ENCODE data around the gene OPCML. TPM values are rescaled to one million over a fixed set of nuclear protein-coding genes. Genes with fewer than 3 reads are reported as not detected.

OPCML gene
- total RNA-seq, 1 experiment from 2014 or later: not detected

DNA sequence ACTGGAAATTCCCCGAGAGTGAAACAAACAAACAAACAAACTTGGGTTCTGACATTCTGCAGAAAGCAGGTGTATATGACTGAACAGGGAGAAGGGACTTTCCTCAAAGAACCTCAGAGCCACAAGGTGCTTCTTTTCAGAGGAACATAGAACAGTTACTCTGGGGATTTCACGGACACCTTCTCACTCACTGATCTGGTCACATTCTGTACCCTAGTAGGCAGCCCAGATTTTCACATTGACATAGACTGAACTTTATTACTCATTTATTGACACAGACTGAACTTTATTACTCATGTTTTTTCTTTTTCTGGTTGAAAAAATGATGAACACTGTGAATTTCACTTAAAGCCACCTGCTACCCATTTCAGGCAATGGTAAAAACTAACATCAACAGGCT, 263.0 kb downstream of the OPCML start:
- Histone ChIP-seq H3K9me3 (ENCODE audit: insufficient read depth, low read depth) (no peaks in the 10 kb centered on the region), H2AFZ (no peak overlapping the region), H3K4me1 (replicated peaks; ENCODE audit: insufficient read depth) (no peaks in the 10 kb centered on the region), H3K4me2 (no peak overlapping the region), H3K9me2 (ENCODE audit: insufficient read depth) (no peaks in the 10 kb centered on the region), H3K79me2 (ENCODE audit: low read depth) (no peaks in the 10 kb centered on the region), H3F3A (ENCODE audit: insufficient read depth, low read depth) (no peaks in the 10 kb centered on the region), H3K4me3 (no peak overlapping the region), H3K36me3 (ENCODE audit: low read depth) (no peaks in the 10 kb centered on the region), H3K27ac (no peak overlapping the region), H4K20me1 (ENCODE audit: insufficient read depth) (no peaks in the 10 kb centered on the region), H3K27me3 (ENCODE audit: insufficient read depth, low read depth) (peaks cover 9% of the 10 kb centered on the region; the same call in 1 of the 2 replicates)
- BruUV-seq (replicated peaks): no TSS peak
- TF ChIP-seq, protein P1, sequence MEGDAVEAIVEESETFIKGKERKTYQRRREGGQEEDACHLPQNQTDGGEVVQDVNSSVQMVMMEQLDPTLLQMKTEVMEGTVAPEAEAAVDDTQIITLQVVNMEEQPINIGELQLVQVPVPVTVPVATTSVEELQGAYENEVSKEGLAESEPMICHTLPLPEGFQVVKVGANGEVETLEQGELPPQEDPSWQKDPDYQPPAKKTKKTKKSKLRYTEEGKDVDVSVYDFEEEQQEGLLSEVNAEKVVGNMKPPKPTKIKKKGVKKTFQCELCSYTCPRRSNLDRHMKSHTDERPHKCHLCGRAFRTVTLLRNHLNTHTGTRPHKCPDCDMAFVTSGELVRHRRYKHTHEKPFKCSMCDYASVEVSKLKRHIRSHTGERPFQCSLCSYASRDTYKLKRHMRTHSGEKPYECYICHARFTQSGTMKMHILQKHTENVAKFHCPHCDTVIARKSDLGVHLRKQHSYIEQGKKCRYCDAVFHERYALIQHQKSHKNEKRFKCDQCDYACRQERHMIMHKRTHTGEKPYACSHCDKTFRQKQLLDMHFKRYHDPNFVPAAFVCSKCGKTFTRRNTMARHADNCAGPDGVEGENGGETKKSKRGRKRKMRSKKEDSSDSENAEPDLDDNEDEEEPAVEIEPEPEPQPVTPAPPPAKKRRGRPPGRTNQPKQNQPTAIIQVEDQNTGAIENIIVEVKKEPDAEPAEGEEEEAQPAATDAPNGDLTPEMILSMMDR (conservative IDR thresholded peaks at IDR 0.05): no peak
- TF ChIP-seq EZH2 (IDR thresholded peaks at IDR 0.05; ENCODE audit: low read depth): no peak
- CTCF ChIA-PET: no interaction called here
- intact Hi-C loops (cut with micrococcal nuclease; ENCODE audit: unreplicated experiment): no loop called here
- POLR2A ChIA-PET (ENCODE audit: unreplicated experiment): no interaction called here
- no peak for DNase-seq

DNA sequence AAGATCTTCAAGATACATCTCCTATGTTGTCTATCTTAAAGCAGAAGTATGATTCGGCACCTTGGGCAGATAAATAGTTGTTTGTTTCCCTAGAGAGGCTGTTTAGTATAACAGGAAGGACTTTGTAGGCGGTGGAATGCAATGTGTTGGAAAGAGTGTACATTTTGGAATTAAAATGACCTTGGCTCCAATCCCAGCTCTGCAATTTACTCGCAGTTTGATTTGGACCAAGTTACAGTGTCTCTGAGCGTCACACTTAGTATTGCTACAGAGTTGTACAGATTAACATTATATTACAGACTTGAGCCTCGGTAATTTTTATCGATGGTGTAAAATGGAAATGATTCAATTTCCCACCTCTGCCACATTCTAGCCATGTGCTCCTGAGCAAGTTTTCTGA, 265.3 kb downstream of the OPCML start:
- Histone ChIP-seq H4K20me1 (ENCODE audit: insufficient read depth) (no peaks in the 10 kb centered on the region), H3K27me3 (ENCODE audit: insufficient read depth, low read depth) (peaks cover 15% of the 10 kb centered on the region), H3K9me3 (ENCODE audit: insufficient read depth, low read depth) (no peaks in the 10 kb centered on the region), H3K4me2 (no peak overlapping the region), H2AFZ (no peak overlapping the region), H3K27ac (no peak overlapping the region), H3K4me3 (no peak overlapping the region), H3K79me2 (ENCODE audit: low read depth) (no peaks in the 10 kb centered on the region), H3K4me1 (replicated peaks; ENCODE audit: insufficient read depth) (no peaks in the 10 kb centered on the region), H3K36me3 (ENCODE audit: low read depth) (no peaks in the 10 kb centered on the region), H3K9me2 (ENCODE audit: insufficient read depth) (no peaks in the 10 kb centered on the region), H3F3A (ENCODE audit: insufficient read depth, low read depth) (no peaks in the 10 kb centered on the region)
- TF ChIP-seq EZH2 (IDR thresholded peaks at IDR 0.05; ENCODE audit: low read depth): no peak
- TF ChIP-seq, protein P1 (conservative IDR thresholded peaks at IDR 0.05): no peak
- DNase-seq: no peak
- intact Hi-C loops (cut with micrococcal nuclease; ENCODE audit: unreplicated experiment): no loop called here
- CTCF ChIA-PET: no interaction called here
- no TSS peak for BruUV-seq (replicated peaks)
- POLR2A ChIA-PET (ENCODE audit: unreplicated experiment): no interaction called here

DNA sequence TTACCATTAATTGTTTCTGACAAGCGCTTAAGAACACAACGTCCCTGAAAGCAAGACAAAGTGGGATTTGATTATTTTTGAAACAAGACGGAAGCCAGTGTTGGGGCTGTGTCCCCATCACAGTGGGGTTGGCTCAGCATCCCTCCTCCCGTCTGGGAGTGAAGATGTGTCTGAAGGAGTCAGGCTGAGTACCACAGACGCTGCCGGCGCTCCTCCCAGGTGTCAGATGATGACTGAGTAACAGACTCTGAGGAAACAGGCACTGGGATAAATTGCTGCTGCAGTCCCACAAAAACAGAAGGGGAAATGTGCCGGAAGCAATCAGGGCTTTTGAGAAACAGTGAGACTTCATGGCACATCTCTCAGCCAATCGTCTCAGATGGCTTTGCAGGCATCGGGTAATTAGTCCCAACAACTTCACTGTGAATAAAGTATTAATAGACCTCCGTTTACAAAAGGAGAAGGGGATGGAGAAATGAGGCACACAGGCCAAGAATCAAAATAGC, 266.7 kb downstream of the OPCML start:
- Histone ChIP-seq H3K9me2 (ENCODE audit: insufficient read depth) (no peaks in the 10 kb centered on the region), H3K4me2 (no peak overlapping the region), H3K79me2 (ENCODE audit: low read depth) (no peaks in the 10 kb centered on the region), H3K4me1 (replicated peaks; ENCODE audit: insufficient read depth) (no peaks in the 10 kb centered on the region), H3K27ac (no peak overlapping the region), H3K4me3 (no peak overlapping the region), H2AFZ (no peak overlapping the region), H3K9me3 (ENCODE audit: insufficient read depth, low read depth) (no peaks in the 10 kb centered on the region), H3K36me3 (ENCODE audit: low read depth) (no peaks in the 10 kb centered on the region), H3F3A (ENCODE audit: insufficient read depth, low read depth) (no peaks in the 10 kb centered on the region), H3K27me3 (ENCODE audit: insufficient read depth, low read depth) (peaks cover 23% of the 10 kb centered on the region), H4K20me1 (ENCODE audit: insufficient read depth) (no peaks in the 10 kb centered on the region)
- ChIA-PET POLR2A (ENCODE audit: unreplicated experiment) (no interaction called here), CTCF (no interaction called here)
- BruUV-seq (replicated peaks): no TSS peak
- DNase-seq: no peak
- intact Hi-C loops (cut with micrococcal nuclease; ENCODE audit: unreplicated experiment): no loop called here
- TF ChIP-seq, protein P1 (conservative IDR thresholded peaks at IDR 0.05): no peak
- TF ChIP-seq EZH2 (IDR thresholded peaks at IDR 0.05; ENCODE audit: low read depth): no peak

Measured in PC-9 (cell line).